ENCODE results near the gene PRPF18.

GRCh38 chr10:13637303-13637856 is 50.6 kb downstream of the PRPF18 start:
- TF ChIP-seq, protein P1, sequence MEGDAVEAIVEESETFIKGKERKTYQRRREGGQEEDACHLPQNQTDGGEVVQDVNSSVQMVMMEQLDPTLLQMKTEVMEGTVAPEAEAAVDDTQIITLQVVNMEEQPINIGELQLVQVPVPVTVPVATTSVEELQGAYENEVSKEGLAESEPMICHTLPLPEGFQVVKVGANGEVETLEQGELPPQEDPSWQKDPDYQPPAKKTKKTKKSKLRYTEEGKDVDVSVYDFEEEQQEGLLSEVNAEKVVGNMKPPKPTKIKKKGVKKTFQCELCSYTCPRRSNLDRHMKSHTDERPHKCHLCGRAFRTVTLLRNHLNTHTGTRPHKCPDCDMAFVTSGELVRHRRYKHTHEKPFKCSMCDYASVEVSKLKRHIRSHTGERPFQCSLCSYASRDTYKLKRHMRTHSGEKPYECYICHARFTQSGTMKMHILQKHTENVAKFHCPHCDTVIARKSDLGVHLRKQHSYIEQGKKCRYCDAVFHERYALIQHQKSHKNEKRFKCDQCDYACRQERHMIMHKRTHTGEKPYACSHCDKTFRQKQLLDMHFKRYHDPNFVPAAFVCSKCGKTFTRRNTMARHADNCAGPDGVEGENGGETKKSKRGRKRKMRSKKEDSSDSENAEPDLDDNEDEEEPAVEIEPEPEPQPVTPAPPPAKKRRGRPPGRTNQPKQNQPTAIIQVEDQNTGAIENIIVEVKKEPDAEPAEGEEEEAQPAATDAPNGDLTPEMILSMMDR (conservative IDR thresholded peaks at IDR 0.05; ENCODE audit: low read depth, low read length) = no peak
- TF ChIP-seq EZH2 (IDR thresholded peaks at IDR 0.05; ENCODE audit: low read length, unreplicated experiment) = no peak

Data from PC-3 (cell line).